Loucy (cell line): ENCODE data around the gene PRR5L.

Experiments
- H2AFZ ChIP-seq: fragments of 200-600 bp; sonication (generic); 2 replicates; pipeline ENCODE4 v1.6.0; 2016; ENCODE audit warnings: antibody characterized with exemption, mild to moderate bottlenecking, low read length, moderate library complexity
- H3F3A ChIP-seq: fragments of 200-600 bp; 2 replicates; pipeline ENCODE4 v1.6.0; 2016; ENCODE audit warnings: antibody characterized with exemption, low read depth, mild to moderate bottlenecking
- H3K27me3 ChIP-seq: fragments of 200-600 bp; sonication (generic); 2 replicates; pipeline ENCODE4 v1.6.1; 2014; ENCODE audit warnings: low read length, mild to moderate bottlenecking; ENCODE audit not compliant: insufficient read depth, poor library complexity, severe bottlenecking
- H3K36me3 ChIP-seq: fragments of 200-600 bp; sonication (generic); 2 replicates; pipeline ENCODE4 v1.6.1; 2016; ENCODE audit warnings: low read length; ENCODE audit not compliant: insufficient read depth
- H3K4me1 ChIP-seq: fragments of 200-600 bp; sonication (generic); 2 replicates; pipeline ENCODE4 v1.5.1; 2014; ENCODE audit warnings: low read length, mild to moderate bottlenecking; ENCODE audit not compliant: insufficient read depth, poor library complexity, severe bottlenecking
- H3K4me2 ChIP-seq: fragments of 200-600 bp; sonication (generic); 2 replicates; pipeline ENCODE4 v1.6.0; 2014; ENCODE audit warnings: antibody characterized with exemption, low read length, low read depth, mild to moderate bottlenecking; ENCODE audit not compliant: poor library complexity, severe bottlenecking
- H3K4me3 ChIP-seq: fragments of 200-600 bp; sonication (generic); 2 replicates; pipeline ENCODE4 v1.5.1; 2014; ENCODE audit warnings: low read length, mild to moderate bottlenecking, mixed read lengths; ENCODE audit not compliant: poor library complexity, severe bottlenecking
- H3K79me2 ChIP-seq: fragments of 200-600 bp; sonication (generic); 2 replicates; pipeline ENCODE4 v1.6.1; 2014; ENCODE audit warnings: low read length; ENCODE audit not compliant: insufficient read depth
- H3K9ac ChIP-seq: fragments of 200-600 bp; sonication (generic); 2 replicates; pipeline ENCODE4 v1.6.0; 2014; ENCODE audit warnings: mild to moderate bottlenecking, low read depth, low read length, moderate library complexity; ENCODE audit not compliant: poor library complexity, severe bottlenecking
- H3K9me2 ChIP-seq: fragments of 200-600 bp; sonication (generic); replicated peaks from 2 replicates; pipeline ENCODE4 v1.6.1; 2016; ENCODE audit warnings: low read depth, low read length, mixed read lengths
- H3K9me3 ChIP-seq: fragments of 200-600 bp; sonication (generic); 2 replicates; pipeline ENCODE4 v1.6.1; 2014; ENCODE audit warnings: mild to moderate bottlenecking, antibody characterized with exemption, low read length, low read depth; ENCODE audit not compliant: insufficient read depth
- H4K20me1 ChIP-seq: fragments of 200-600 bp; sonication (generic); 2 replicates; pipeline ENCODE4 v1.6.0; 2014; ENCODE audit warnings: antibody characterized with exemption, low read length, mild to moderate bottlenecking; ENCODE audit not compliant: insufficient read depth, poor library complexity, severe bottlenecking
- CTCF ChIP-seq: fragments of 200-600 bp; sonication (generic); conservative IDR thresholded peaks from 2 replicates; pipeline ENCODE4 v1.5.1; 2014; ENCODE audit warnings: mild to moderate bottlenecking, antibody characterized with exemption, low read length
- EZH2phosphoT487 ChIP-seq: fragments of 200-600 bp; IDR thresholded peaks from 2 replicates; pipeline ENCODE4 v1.6.1; 2018; ENCODE audit warnings: antibody characterized with exemption, mild to moderate bottlenecking, moderate library complexity, borderline replicate concordance

PRR5L gene

GRCh38 chr11:36364551-36365325 lies 68.7 kb downstream of the PRR5L start:
- Histone ChIP-seq H3K36me3 (no peaks in the 10 kb centered on the region), H3K4me3 (no peak overlapping the region), H3K4me1 (peaks cover 70% of the 10 kb centered on the region), H3F3A (peaks cover 30% of the 10 kb centered on the region), H3K9me3 (no peaks in the 10 kb centered on the region), H4K20me1 (no peaks in the 10 kb centered on the region), H3K9me2 (no peaks in the 10 kb centered on the region), H3K9ac (peak overlapping the region; percentile 7), H3K79me2 (no peaks in the 10 kb centered on the region), H2AFZ (0 out of 2 replicates have a peak overlapping the region, but pooled peaks have one; percentile 4), H3K27me3 (no peaks in the 10 kb centered on the region), H3K4me2 (peak overlapping the region; percentile 75)
- TF ChIP-seq CTCF (no peak), EZH2phosphoT487 (no peak)

GRCh38 chr11:36365907-36366306 lies 69.8 kb downstream of the PRR5L start:
- peaks cover 26% of the 10 kb centered on the region for H3F3A ChIP-seq
- peak overlapping the region; percentile 75 for H3K4me2 ChIP-seq
- H3K27me3 ChIP-seq = no peaks in the 10 kb centered on the region
- H3K79me2 ChIP-seq = no peaks in the 10 kb centered on the region
- no peaks in the 10 kb centered on the region for H3K36me3 ChIP-seq
- peak overlapping the region; percentile 14 for H3K9ac ChIP-seq
- no peaks in the 10 kb centered on the region for H3K9me2 ChIP-seq
- no peaks in the 10 kb centered on the region for H4K20me1 ChIP-seq
- H3K9me3 ChIP-seq = no peaks in the 10 kb centered on the region
- no peak overlapping the region for H2AFZ ChIP-seq
- no peak overlapping the region for H3K4me3 ChIP-seq
- peaks cover 59% of the 10 kb centered on the region for H3K4me1 ChIP-seq
- TF ChIP-seq CTCF (no peak), EZH2phosphoT487 (no peak)

GRCh38 chr11:36367806-36368680 lies 72.0 kb downstream of the PRR5L start:
- Histone ChIP-seq H2AFZ (no peak overlapping the region), H3K36me3 (no peaks in the 10 kb centered on the region), H3K27me3 (no peaks in the 10 kb centered on the region), H3K9me2 (no peaks in the 10 kb centered on the region), H3K4me3 (no peak overlapping the region), H3K9me3 (no peaks in the 10 kb centered on the region), H3K4me2 (no peak overlapping the region), H3K79me2 (no peaks in the 10 kb centered on the region), H3K4me1 (peaks cover 47% of the 10 kb centered on the region), H4K20me1 (no peaks in the 10 kb centered on the region), H3F3A (peaks cover 21% of the 10 kb centered on the region), H3K9ac (no peak overlapping the region)
- TF ChIP-seq EZH2phosphoT487 (no peak), CTCF (no peak)
